Endothelial cell of umbilical vein (primary cell): Measurements from ENCODE around the gene TUBB4B.

ENCODE experiments used
- CTCF ChIP-seq, 2 donors: IDR thresholded peaks; 1 replicate in 1 of 2; 2 replicates in 1 of 2; pipeline ENCODE4 v1.5.1; 2011; ENCODE audit warnings: low read length in 2 of 2, mild to moderate bottlenecking in 2 of 2, moderate library complexity in 2 of 2, control low read depth in 1 of 2, inconsistent platforms in 1 of 2, low read depth in 1 of 2; ENCODE audit not compliant: insufficient read depth in 1 of 2; ENCODE audit errors: extremely low read depth in 1 of 2
- EZH2 ChIP-seq: IDR thresholded peaks from 2 replicates; pipeline ENCODE4 v1.6.1; 2012; ENCODE audit warnings: borderline replicate concordance, low read depth, mild to moderate bottlenecking, moderate library complexity, low read length, inconsistent platforms; ENCODE audit not compliant: severe bottlenecking
- FOS ChIP-seq: IDR thresholded peaks from 2 replicates; pipeline ENCODE4 v1.6.1; 2011; ENCODE audit warnings: mild to moderate bottlenecking, low read length, moderate library complexity, borderline replicate concordance; ENCODE audit not compliant: insufficient read depth
- GATA2 ChIP-seq: IDR thresholded peaks from 2 replicates; pipeline ENCODE4 v1.7.0; 2011; ENCODE audit warnings: low read depth, mild to moderate bottlenecking, moderate library complexity, mixed read lengths, low read length; ENCODE audit not compliant: insufficient read length, insufficient read depth
- JUN ChIP-seq: IDR thresholded peaks from 2 replicates; pipeline ENCODE4 v1.6.1; 2011; ENCODE audit warnings: borderline replicate concordance, low read depth; ENCODE audit not compliant: insufficient read length, insufficient read depth
- MAX ChIP-seq: IDR thresholded peaks from 2 replicates; pipeline ENCODE4 v1.6.1; 2011; ENCODE audit not compliant: insufficient read depth, insufficient read length
- MYC ChIP-seq: IDR thresholded peaks from one replicate; pipeline ENCODE4 v1.6.1; 2011; ENCODE audit warnings: mild to moderate bottlenecking, low read depth, low read length
- POLR2A ChIP-seq: IDR thresholded peaks from 2 replicates; pipeline ENCODE4 v1.6.1; 2012; ENCODE audit warnings: low read depth, mild to moderate bottlenecking, control low read depth, low read length
- POLR2AphosphoS5 ChIP-seq: IDR thresholded peaks from 2 replicates; pipeline ENCODE4 v1.6.1; 2012; ENCODE audit warnings: low read depth, mild to moderate bottlenecking, control low read depth, low read length, moderate library complexity; ENCODE audit not compliant: insufficient read depth

- no peak for TF ChIP-seq CTCF (IDR thresholded peaks at IDR 0.05; ENCODE audit: extremely low read depth in 1 of 2, insufficient read depth in 1 of 2, low read depth in 1 of 2, low read length in 2 of 2)
- TF ChIP-seq POLR2A: no peak
- no peak for TF ChIP-seq MAX
- TF ChIP-seq EZH2: no peak
- TF ChIP-seq MYC: no peak
- no peak for TF ChIP-seq FOS
- no peak for TF ChIP-seq JUN
- no peak for TF ChIP-seq POLR2AphosphoS5
- no peak for TF ChIP-seq GATA2
Measured at GRCh38 chr9:137225699-137226331, 15.3 kb upstream of the TUBB4B start.
